Posterior cingulate gyrus (tissue), 11 donors: ENCODE data around the gene VPS37C.

Experiments used
- DNase-seq, 10 donors: peaks; one replicate each; pipeline versions ENCODE4 v3.0.0 to v3.0.0-alpha.2; 2020 to 2021; ENCODE audit warnings: mixed read lengths in 3 of 10
- intact Hi-C: fragments of 100-400 bp; cut with DNase I; formaldehyde crosslinking; loops from one replicate; pipeline ENCODE4 v1.15.1; 2023

The VPS37C gene

DNA sequence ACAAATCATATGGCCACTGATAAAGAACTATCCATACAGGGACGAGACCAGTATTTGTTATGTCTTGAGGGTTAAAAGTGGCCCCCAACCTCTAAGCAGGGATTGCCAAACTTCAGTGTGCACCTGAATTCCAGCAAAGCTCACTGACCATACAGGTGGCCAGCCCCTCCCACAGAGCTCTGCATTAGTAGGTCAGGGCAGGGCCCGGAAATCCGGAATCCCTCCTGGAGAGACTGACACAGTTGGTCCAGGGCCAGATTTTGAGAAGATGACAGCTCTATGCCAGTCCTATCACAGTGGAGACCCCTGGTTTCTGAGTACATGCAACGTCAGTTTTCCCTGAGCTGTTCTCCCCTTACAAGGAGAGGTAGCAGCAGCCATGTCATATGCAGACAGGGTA is 20.8 kb downstream of the VPS37C start:
- DNase-seq = no peak
- intact Hi-C loops = no loop called here

DNA sequence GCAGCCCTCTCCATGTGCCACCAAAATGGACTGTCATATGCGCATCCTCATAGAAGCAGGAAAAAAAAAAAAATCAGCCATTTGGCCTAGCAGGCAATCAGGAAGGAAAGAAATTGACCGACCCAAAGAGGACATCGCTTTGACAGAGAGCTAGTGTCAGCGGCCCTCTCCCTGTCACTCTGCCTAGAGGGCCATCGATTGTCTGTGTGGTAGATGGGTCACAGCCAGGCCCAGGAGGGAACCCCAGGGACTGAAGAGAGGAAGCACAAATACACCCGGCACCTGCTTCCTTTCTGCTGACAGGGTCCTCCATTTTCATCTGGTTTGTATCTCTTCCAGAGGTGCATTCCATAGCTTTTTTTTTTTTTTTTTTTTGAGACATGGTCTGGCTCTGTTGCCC is 21.8 kb downstream of the VPS37C start:
- peak in 3 of 10 donors; percentile 50 to 63 (median 56) for DNase-seq
- intact Hi-C loops = loop anchor here (10.0 kb wide), 1 partner anchor 215 kb away; the partner anchor contains the start of gene TMEM132A

DNA sequence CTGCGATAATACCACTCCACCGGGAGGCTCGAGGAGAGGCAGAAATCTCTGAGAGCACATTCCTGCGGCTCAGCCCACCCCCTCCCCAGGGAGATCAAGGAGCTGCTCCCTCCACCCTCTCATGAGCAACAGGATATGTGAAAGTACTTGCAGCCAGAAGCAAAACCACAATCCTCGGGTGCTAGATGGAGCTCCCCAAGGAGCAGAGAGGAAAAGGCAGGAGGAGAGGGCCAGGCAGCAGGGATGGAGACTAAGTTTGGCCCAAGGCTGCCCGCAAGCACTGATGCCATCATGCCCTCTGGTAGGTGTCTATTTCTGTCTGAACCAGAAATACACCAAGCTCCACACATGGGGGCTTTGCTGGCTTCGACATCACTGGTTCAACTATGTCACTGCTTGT is 22.3 kb downstream of the VPS37C start:
- peak in 2 of 10 donors; percentile 42 to 67 for DNase-seq
- intact Hi-C loops = loop anchor here (10.0 kb wide), 1 partner anchor 214 kb away; the partner anchor contains the start of gene TMEM132A

DNA sequence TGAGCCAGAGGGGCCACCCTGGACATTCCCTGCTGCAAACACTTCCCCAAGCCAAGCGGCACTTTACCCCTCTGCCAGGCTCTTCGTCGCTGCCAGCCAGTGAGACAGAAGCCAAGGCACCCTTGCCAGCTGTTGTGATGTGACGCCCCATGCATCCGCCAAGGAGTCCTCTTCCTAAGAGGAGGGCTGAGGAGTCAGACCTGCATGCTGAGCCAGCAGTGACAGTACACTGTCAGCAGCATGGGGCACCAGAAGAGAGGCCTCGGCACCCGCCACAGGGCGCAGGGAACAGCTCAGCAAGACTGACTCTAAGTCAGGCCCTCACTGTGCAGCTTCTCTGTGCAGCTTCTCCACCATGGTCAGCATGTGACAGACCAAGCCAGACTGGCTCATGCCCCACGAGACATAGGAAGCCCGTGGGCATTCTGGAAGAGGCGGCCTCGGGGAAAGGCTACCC is 26.4 kb downstream of the VPS37C start:
- DNase-seq = peak in 3 of 10 donors; percentile 65 to 87 (median 79)
- intact Hi-C loops = loop anchor here (10.0 kb wide), 1 partner anchor 210 kb away; the partner anchor contains the start of gene TMEM132A

DNA sequence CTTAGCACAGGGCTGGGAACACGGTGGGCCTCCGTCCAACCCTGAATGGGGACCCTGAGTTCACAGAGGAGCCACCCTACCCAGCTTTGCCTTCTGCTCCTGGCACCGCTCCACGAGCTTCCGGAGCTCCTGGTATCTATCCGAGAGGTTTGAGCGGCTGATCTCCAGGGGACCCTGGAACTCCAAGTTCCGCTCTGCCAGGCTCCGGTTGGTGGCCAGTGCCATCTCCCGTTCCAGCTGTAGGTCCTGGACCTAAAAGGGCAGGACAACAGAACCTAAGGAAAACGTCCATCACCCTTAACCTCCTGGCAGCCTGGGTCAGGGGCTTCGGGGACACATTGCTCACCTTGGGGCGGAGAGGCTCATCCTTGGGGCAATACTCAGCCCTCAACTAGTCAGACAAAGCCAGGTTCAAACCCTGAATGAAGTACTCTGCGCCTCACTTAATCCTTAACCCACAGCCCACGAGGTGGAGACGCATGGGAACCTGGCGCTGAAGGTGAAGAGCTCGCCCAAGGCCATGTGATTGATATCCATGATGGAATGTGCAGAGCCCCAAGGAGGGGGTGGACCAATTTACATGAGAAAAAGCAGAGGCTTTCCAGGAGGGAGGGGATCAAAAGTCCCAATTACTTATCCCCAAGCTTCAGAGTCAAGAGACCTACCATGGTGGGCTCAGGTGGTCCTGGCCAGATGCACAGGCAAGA is 27.1 kb downstream of the VPS37C start:
- peak in 3 of 10 donors; percentile 47 to 65 (median 55) for DNase-seq

DNA sequence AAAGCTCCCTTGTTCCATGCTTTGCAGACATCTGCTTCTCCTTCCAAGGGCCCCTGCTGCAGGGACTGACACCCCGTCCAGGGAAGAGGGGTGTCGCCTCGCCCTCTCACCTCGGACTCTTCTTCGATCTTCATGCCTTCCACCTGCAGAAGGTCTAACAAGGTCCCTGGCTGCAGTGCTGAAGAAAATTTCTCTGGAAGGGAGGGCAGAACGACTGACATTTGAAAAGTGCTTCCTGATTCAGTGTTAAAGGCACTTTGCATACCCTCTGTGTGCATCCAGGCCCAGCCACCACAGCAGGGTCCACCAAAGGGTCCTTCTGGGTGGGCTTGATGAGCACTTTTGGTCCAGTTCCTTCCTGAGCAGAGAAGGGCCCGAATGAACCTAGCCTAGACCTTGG is 28.1 kb downstream of the VPS37C start:
- intact Hi-C loops = loop anchor here (10.0 kb wide), 1 partner anchor 208 kb away; the partner anchor contains the start of gene TMEM132A
- peak in 2 of 10 donors; percentile 45 to 55 for DNase-seq

More for the DNA sequence above, 27.1 kb downstream of the VPS37C start:
- intact Hi-C loops = loop anchor here (10.0 kb wide), 1 partner anchor 209 kb away; the partner anchor contains the start of gene TMEM132A

DNA sequence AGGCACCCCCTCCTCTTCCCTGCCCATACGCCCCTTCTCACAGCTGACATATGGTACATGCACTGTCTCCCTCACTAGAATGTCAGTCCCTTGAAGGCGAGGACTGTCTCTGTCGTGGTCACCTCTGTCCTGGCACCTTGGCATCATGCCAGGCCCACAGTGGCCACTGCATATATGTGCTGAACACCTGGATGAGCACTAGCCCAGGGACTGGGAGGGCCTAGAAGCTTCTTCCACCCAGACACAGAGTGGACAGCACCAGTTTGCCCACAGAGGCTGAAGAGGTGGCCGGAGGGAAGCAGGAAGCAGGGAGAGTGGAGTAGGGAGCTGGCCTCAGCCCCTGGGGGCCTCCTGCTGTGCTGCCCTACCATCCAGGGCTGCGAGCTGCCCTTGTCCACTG is 28.6 kb downstream of the VPS37C start:
- DNase-seq = peak in 2 of 10 donors; percentile 35 to 57
- intact Hi-C loops = loop anchor here (10.0 kb wide), 1 partner anchor 208 kb away; the partner anchor contains the start of gene TMEM132A

DNA sequence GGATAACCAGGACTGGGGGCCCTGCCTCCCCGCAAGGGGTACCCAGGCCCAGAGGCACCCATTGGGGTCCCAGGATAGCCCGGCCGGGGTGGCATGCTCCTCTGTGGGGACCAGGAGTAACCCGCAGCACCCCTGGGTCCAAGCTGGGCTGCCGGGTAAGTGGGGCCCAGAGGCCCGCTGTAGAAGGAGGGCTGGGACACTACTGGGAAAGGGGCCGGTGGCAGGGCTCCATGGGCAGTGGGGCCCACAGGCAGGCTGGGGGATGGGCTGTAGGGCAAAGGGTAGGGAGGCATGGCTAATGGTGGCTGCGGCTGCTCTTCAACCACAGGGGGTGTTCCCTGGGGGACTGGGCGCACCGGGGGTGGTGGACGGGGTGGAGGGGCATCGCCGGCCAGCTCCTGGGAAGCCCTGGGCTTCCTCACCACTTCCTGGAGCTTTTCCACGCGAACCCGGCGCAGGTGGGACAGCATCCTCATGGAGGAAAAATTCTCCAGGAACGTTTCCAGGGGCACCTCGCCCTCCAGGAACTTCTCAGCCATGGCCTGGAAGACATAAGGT is 29.1 kb downstream of the VPS37C start:
- DNase-seq = peak in 2 of 10 donors; percentile 58 to 75
- intact Hi-C loops = loop anchor here (2.0 to 10.0 kb wide), 2 partner anchors 55 to 207 kb away; partner anchors contain the start of gene TMEM132A

DNA sequence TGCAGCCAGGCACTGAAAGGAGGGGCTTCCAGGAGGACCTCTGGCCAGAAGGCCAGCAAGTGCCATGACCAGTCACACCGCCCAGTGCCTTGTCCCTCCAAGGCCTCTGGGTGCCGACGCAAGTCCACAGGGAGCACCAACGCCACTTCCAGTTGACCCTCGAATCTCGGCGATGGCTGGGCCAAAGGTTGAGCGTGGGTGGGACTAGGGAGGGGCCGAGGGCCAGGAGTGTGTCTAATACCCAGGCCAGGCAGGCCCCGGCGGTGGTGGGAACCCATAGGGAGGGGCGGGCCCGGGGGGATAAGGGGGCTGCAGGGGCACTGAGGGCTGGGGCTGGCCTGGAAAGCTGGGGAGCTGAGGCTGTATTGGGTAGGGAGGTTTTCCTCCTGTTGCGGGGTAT is 29.6 kb downstream of the VPS37C start:
- intact Hi-C loops = loop anchor here (2.0 to 10.0 kb wide), 2 partner anchors 55 to 207 kb away; partner anchors contain the start of gene TMEM132A
- peak in 2 of 10 donors; percentile 58 to 77 for DNase-seq

DNA sequence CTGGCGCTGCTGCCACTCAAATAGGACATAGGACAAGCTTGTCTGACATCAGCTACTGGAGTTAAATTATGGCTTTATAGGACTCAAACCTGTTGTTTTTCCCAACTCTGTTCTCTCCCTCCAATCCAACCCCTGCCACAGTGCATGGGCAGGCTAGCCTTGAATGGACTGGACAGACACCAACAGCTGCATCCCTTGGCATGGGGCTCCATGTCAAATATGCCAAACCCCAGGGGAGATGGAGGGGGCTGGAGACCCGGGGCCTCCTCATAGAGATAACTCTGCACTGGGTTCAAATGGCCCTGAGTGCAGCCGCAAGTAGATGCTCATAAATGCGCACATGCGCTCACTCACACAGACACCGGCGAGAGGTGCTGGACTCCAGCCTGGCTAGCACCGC is 30.0 kb downstream of the VPS37C start:
- intact Hi-C loops = loop anchor here (2.0 to 10.0 kb wide), 2 partner anchors 56 to 206 kb away; partner anchors contain the start of gene TMEM132A

DNA sequence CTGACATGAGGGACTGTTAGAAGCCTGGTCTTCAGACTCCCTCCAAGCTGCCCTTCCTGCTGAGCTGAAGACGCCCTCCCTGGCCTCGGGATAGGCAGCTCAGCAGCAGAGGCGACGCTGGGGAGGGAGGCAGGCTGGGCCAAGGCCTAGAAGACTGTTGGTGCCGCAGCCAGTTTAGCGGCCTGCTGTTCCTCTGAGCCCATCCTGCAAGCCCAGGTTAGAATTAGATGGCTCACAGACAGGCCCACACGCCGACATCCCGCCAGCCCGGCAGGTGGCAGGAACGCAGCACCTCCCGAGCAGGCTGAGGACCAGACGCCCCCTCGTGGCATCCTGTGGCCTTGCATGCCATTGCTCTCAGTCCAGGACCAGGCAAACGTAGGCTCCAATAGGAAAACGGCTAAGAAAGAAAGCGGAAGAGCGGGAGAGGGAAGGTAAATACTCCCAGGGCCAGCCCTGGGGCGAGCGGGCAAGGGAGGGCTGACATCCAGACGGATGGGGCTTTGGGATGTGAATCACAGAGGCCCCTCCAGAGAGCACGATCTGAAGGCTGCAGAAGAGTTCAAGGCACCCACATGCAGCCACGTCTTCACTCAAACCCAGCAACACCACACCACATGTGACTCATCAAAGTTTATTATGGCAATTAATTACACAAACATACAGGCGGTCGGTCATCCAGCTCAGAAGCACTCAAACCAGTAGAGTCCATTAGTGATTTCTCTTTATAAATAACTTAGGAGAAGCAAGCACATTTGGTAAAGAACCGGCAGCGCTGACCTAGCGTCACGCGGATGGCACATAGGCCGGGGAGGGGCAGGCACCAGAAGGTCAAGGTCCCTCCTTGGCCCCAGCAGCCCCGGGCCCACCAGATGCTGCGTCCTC is 31.3 kb downstream of the VPS37C start:
- intact Hi-C loops = loop anchor here (2.0 to 10.0 kb wide), 3 partner anchors 57 to 299 kb away; partner anchors contain the start of gene TMEM132A
- peak; percentile 83 to 98 (median 92) for DNase-seq

More for the DNA sequence above, 30.0 kb downstream of the VPS37C start:
- peak in 1 of 10 donors; percentile 11 for DNase-seq

DNA sequence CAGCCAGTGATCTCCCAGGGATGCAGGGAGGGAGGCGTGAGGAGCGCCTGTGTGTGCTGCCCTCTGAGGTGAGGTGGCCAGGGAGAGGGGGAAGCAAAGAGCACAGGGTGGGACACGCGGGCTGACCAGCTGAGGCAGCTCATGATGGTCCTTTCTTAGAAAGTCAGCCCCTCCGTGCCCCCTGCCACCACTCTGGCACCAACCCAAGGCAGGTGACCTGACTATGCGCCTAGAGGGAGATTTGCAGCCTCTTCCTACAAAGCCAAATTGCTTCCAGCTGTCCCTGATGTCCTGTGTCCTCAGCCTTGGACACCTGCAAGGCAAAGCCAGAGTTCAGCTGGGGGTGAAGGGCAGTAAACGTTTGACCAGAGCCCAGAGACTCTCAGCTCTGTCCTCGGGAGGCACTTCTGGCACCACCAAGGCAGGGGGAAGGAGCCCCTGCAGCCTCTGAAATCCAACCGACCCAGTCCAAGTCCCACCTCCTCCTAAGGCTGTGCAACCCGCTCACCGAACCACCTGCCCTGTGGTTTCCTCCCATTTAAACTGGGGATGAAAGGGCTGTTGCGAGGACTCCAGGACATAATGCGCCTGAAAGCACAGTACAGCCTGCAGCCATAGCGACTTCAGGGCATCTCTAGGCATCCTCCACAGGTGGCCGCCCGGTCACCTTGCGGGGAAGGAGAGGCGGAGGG is 32.1 kb downstream of the VPS37C start:
- no peak for DNase-seq
- intact Hi-C loops = loop anchor here (2.0 kb wide), 1 partner anchor 298 kb away; no protein-coding TSS in a partner anchor

DNA sequence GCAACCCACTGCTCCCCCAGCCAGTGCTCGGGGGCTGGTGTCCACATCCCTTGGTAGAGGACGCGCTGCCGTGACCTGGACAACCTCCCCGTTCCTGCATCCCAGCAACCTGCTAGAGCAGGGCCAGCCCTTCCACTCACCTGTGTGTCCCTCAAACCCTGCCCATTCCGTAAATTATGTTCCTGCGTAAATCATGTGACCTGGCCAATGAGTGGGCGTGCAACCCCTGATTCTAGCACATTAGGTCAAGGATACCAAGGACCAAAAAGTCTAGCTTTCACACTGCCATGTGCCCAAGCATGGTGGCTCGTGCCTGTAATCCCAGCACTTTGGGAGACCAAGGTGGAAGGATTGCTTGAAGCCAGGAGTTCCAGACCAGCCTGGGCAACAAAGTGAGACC is 33.2 kb downstream of the VPS37C start:
- intact Hi-C loops = loop anchor here (2.0 kb wide), 1 partner anchor 297 kb away; no protein-coding TSS in a partner anchor
- no peak for DNase-seq

DNA sequence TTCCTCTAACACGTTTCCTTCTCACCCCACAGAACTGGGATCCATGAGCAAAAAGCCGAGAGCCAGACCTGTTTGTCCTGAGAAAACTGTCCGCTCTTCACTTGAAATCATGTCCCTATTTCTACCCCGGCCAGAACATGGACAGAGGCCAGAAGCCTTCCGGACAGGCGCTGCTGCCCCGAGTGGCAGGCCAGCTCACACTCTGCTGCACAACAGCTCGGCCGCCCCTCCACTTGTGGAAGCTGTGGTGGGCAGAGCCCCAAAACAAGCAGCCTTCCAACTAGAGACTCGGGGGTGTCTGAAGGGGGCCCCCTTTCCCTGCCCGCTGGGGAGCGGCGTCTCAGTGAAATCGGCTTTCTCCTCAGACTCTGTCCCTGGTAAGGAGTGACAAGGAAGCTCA is 35.0 kb downstream of the VPS37C start:
- DNase-seq = peak in 6 of 10 donors; percentile 21 to 89 (median 50)

DNA sequence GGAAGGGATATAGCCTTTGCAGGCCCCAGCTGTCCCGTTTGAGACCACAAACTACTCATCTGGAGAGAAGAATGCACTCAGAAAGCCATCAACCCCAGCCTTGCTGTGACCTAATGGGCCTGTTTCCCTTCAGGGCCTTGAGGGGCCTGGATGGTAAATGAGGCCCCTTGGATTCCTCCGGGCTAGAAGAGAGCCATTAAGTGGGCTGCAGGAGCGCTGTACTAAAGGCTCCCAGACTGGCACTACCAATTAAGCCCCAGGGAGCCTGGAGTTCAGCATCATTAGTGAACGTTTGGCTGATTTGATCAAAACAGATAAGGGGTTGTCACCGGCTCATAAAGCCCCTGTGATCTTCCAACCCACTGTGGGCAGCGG is 35.9 kb downstream of the VPS37C start:
- DNase-seq = no peak
- intact Hi-C loops = no loop called here

More for the DNA sequence above, 35.0 kb downstream of the VPS37C start:
- intact Hi-C loops = no loop called here

DNA sequence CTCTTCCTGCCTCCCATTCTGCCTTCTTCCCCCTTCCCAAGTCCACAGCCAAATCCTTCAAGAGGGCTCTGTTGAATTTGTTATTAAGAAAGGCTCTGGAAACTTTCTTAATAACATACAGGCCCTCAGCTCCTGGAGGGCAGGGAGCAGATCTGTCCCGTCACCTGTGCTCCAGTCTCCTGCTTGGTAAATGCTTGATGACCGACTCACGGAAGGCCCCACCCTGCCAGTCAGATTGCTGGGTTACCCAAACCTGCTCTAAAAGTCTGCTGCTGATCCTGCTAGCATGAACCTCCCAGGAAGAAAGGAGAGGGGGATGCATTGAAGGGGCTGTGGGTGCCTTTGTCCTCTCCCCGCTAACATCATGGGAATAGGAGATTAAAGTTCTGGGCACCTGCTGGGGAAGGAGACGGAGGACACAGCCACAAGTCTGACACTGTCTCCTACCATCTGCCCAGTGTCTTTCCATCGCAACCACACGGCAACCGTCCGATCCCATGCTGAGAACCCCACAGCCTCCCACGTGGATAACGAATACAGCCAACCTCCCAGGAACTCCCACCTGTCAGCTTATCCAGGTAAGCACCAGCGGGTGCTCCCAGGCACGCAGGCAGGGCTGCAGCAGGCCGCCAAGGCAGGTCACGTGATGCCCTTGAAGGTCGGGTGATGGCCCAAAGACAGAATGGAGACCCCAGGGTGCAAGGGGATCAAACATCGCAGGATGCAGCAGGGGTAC is 36.5 kb downstream of the VPS37C start:
- intact Hi-C loops = no loop called here
- DNase-seq = peak in 3 of 10 donors; percentile 24 to 75 (median 57)

DNA sequence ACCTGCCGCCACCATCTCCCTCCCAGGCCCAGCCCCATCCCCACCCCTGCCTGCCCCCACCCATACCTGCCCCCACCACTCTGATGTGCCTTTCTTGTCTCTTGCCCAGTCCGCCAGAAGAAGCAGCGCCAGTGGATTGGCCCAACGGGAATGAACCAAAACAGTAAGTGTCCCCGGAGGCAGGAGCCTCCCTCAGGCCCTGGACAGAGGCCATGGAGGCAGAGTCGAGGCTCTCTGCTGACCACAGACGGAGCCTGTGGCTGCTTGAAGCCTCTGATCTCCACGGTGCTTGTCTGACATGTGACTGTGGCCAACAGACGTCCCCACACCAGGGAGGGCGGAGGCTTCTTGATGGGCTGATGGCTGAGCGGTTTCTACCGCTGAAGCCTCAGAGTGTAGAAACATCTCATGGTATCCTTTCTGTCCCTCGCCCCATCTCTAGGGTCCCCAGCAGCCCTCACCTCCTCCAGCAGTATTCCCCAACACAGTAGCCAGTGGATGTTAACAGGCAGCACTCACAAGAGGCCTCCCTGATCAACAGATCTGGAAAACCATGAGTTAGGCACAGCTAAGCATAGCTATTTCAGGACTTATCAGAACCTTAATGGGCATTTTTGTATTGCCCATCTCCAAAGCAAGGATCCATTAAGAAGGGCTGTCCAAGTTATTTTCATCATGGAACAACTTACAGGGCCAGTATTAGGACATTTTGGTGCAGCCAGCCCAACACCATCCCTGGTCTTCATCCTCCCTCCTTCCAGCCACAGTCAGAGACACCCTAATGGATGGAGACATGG is 37.3 kb downstream of the VPS37C start:
- intact Hi-C loops = no loop called here
- DNase-seq = peak in 2 of 10 donors; percentile 35 to 49

DNA sequence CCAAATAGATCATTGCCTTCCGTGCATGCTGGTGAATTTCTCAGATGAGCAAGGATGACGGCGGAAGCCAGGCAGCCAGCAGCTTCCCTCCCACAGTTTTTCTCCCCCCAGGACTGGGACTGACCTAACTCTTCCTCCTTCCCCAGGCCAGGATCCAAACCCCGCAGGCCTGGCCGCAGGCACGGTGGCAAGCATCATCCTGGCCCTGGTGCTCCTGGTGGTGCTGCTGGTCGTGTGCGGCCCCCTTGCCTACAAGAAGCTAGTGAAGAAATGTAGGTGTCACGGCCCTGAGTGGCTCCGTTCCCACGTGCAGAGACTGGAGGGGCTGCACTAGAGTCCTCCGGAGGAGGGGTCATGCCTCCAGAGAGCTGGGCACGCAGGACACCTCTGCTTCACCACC is 38.5 kb downstream of the VPS37C start:
- intact Hi-C loops = no loop called here

More for the DNA sequence above, 38.5 kb downstream of the VPS37C start:
- peak in 2 of 10 donors; percentile 30 to 51 for DNase-seq
